Lower lobe of right lung (tissue), 2 donors: ENCODE measurements around the gene ARAP2. TPM values are rescaled to one million over a fixed set of nuclear protein-coding genes. Genes with fewer than 3 reads are reported as not detected.

Experiments
- ATAC-seq, 2 donors: fragments of 200-7000 bp; cut with Tn5 transposase; one replicate each; pipeline ENCODE4 v1.9.1; 2020 to 2022; ENCODE audit warnings: mild to moderate bottlenecking in 2 of 2, moderate library complexity in 2 of 2
- DNase-seq: peaks from one replicate; pipeline ENCODE4 v3.0.0-alpha.2; 2020
- H3K27ac ChIP-seq: fragments of 200-600 bp; one replicate; pipeline ENCODE4 v1.8.0; 2022
- H3K27me3 ChIP-seq: fragments of 200-600 bp; one replicate; pipeline ENCODE4 v1.8.0; 2022; ENCODE audit warnings: low read depth
- H3K36me3 ChIP-seq: fragments of 200-600 bp; one replicate; pipeline ENCODE4 v1.8.0; 2022; ENCODE audit warnings: mild to moderate bottlenecking
- H3K4me1 ChIP-seq: fragments of 200-600 bp; one replicate; pipeline ENCODE4 v1.8.0; 2022
- H3K4me3 ChIP-seq: fragments of 200-600 bp; one replicate; pipeline ENCODE4 v1.8.0; 2022; ENCODE audit warnings: mild to moderate bottlenecking
- H3K9me3 ChIP-seq: fragments of 200-600 bp; one replicate; pipeline ENCODE4 v1.8.0; 2022
- intact Hi-C: fragments of 100-400 bp; cut with DNase I; formaldehyde crosslinking; loops from one replicate; pipeline ENCODE4 v1.11.0; 2022
- total RNA-seq: library from RNA; stranded (reverse); fragmentation: NEBNext Ultra II Directional; extraction: Animal tissue kit (Norgen Biotek cat#: 25700); gene quantifications from one replicate; pipeline ENCODE4 v1.2.1, GENCODE V29; 2021
- TF ChIP-seq, protein P1 (sequence below): fragments of 200-600 bp; IDR thresholded peaks from one replicate; pipeline ENCODE4 v1.8.0; 2022; ENCODE audit warnings: antibody characterized with exemption, mild to moderate bottlenecking
- donor health status: DM: no; HTN: yes; CAD: no; lungs with severe emphysema.

The ARAP2 gene
- total RNA-seq, 1 donor from 2014 or later = 74.5 TPM

DNA sequence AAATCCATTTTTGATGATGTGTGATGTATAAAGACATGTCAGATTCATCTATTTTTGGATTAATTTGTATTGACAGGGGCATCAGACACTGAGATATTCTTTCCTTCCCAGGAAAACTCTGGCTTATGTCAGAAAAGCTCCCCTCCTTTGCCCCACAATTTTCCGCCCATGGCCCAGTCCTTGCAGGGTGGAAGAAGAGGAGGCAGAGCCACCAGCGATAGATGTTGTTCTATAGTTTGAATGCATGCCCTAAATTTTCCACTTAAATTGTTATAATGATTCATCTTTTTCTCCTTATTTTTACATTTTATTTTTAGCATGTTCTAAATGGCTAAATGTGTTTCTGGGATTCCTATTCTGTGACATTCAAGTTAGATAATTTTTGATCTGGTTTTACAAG lies 149.3 kb downstream of the ARAP2 start:
- ATAC-seq (no peak), DNase-seq (no peak)
- Histone ChIP-seq H3K27me3 (no peaks in the 10 kb centered on the region), H3K27ac (no peak overlapping the region), H3K4me1 (no peaks in the 10 kb centered on the region), H3K9me3 (no peaks in the 10 kb centered on the region), H3K36me3 (peaks cover 11% of the 10 kb centered on the region), H3K4me3 (no peak overlapping the region)
- TF ChIP-seq, protein P1, sequence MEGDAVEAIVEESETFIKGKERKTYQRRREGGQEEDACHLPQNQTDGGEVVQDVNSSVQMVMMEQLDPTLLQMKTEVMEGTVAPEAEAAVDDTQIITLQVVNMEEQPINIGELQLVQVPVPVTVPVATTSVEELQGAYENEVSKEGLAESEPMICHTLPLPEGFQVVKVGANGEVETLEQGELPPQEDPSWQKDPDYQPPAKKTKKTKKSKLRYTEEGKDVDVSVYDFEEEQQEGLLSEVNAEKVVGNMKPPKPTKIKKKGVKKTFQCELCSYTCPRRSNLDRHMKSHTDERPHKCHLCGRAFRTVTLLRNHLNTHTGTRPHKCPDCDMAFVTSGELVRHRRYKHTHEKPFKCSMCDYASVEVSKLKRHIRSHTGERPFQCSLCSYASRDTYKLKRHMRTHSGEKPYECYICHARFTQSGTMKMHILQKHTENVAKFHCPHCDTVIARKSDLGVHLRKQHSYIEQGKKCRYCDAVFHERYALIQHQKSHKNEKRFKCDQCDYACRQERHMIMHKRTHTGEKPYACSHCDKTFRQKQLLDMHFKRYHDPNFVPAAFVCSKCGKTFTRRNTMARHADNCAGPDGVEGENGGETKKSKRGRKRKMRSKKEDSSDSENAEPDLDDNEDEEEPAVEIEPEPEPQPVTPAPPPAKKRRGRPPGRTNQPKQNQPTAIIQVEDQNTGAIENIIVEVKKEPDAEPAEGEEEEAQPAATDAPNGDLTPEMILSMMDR = no peak
- intact Hi-C loops = no loop called here

DNA sequence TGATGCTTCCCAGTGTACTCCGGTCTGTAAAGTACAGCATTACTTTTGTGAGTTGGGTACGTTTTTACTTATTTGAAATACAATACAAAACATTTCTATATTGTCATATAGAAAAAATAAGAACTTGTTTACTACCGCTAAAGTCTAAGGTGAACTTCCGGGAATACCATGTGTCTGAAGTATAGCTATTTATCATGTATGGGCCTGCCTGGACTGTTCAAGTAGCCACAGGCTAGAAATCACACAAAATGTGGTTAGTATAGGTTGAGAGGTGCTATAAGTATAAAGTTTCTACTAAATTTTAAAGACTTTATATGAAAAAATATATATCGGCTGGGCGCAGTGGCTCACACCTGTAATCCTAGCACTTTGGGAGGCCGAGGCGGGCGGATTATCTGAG lies 152.3 kb downstream of the ARAP2 start:
- intact Hi-C loops = no loop called here
- no peak overlapping the region for H3K27ac ChIP-seq
- no peaks in the 10 kb centered on the region for H3K9me3 ChIP-seq
- H3K4me1 ChIP-seq = no peaks in the 10 kb centered on the region
- DNase-seq = no peak
- TF ChIP-seq, protein P1 = no peak
- no peak overlapping the region for H3K4me3 ChIP-seq
- peaks cover 11% of the 10 kb centered on the region for H3K36me3 ChIP-seq
- ATAC-seq = no peak
- no peaks in the 10 kb centered on the region for H3K27me3 ChIP-seq

DNA sequence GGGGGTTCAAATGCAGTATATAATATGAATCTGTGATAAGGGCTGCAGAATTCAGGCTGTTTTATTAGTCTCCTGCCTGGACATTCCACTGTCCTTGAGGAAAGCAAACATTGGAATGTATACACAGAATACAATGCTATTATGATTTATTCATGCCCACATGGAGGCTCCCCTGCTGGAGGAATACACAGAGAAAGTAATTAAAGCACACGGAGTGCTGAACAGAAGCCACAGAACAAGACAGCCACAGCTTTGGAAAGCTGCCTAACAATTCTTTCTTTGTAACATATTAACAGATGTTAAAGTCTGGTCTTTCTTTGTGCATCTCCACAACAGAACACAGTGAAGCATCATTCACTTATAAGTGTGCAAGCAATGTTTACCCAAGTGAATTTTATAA lies 155.8 kb downstream of the ARAP2 start:
- ATAC-seq = no peak
- Histone ChIP-seq H3K4me1 (no peaks in the 10 kb centered on the region), H3K36me3 (peaks cover 15% of the 10 kb centered on the region), H3K9me3 (no peaks in the 10 kb centered on the region), H3K4me3 (no peak overlapping the region), H3K27ac (no peak overlapping the region), H3K27me3 (no peaks in the 10 kb centered on the region)
- no peak for DNase-seq
- TF ChIP-seq, protein P1 = no peak
- intact Hi-C loops = no loop called here

- DNase-seq = no peak
- no peaks in the 10 kb centered on the region for H3K27me3 ChIP-seq
- H3K4me3 ChIP-seq = no peak overlapping the region
- H3K9me3 ChIP-seq = no peaks in the 10 kb centered on the region
- H3K36me3 ChIP-seq = peaks cover 27% of the 10 kb centered on the region
- ATAC-seq = no peak
- no peak overlapping the region for H3K27ac ChIP-seq
- TF ChIP-seq, protein P1 = no peak
- intact Hi-C loops = no loop called here
- H3K4me1 ChIP-seq = no peaks in the 10 kb centered on the region
These were observed 158.0 kb downstream of the ARAP2 start for GRCh38 chr4:36086261-36086786.

DNA sequence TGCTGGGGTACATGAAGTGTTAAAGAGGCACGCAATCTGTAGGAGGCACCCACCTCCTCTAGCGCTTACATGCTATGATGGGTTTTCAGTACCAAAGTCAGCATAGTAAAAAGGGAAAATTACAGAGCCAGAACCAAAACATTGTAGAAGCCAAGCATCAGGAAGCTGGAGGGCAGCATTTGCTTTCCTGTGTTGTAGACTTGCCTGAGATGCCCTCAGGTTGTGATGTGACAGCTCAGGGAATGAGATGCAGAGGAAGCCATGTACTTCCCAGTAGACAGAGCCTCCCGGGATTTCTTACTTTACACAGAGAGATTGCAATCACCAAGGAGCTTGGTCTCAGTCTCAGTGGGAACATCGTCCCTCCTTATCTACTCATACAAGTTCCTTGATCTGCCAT lies 161.5 kb downstream of the ARAP2 start:
- intact Hi-C loops = no loop called here

More for the DNA sequence above, 161.5 kb downstream of the ARAP2 start:
- Histone ChIP-seq H3K27ac (no peak overlapping the region), H3K4me3 (no peak overlapping the region), H3K27me3 (no peaks in the 10 kb centered on the region), H3K36me3 (peaks cover 39% of the 10 kb centered on the region), H3K9me3 (no peaks in the 10 kb centered on the region), H3K4me1 (no peaks in the 10 kb centered on the region)
- DNase-seq (no peak), ATAC-seq (no peak)
- TF ChIP-seq, protein P1 = no peak
